GM13976 (cell line): ENCODE data around the gene SERINC1.

ENCODE experiments used
- DNase-seq: peaks from one replicate; pipeline ENCODE4 v3.0.0; 2012; ENCODE audit warnings: low spot score
- CTCF ChIP-seq: IDR thresholded peaks from 2 replicates; pipeline ENCODE4 v1.5.1; 2012; ENCODE audit warnings: borderline replicate concordance, mild to moderate bottlenecking; ENCODE audit not compliant: insufficient read depth; ENCODE audit errors: extremely low read depth, missing control alignments, control extremely low read depth
- in situ Hi-C: fragments of 300-500 bp; cut with MboI; formaldehyde crosslinking; loops from one replicate; pipeline ENCODE4 v1.12.0; 2022; ENCODE audit warnings: low sequenced_read_pairs, mixed read lengths, inconsistent platforms; ENCODE audit not compliant: unreplicated experiment

The SERINC1 gene

GRCh38 chr6:122407712-122408111, 63.9 kb downstream of the SERINC1 start:
- DNase-seq, result no peak
- no peak for TF ChIP-seq CTCF
- in situ Hi-C loops, result no loop called here

DNA sequence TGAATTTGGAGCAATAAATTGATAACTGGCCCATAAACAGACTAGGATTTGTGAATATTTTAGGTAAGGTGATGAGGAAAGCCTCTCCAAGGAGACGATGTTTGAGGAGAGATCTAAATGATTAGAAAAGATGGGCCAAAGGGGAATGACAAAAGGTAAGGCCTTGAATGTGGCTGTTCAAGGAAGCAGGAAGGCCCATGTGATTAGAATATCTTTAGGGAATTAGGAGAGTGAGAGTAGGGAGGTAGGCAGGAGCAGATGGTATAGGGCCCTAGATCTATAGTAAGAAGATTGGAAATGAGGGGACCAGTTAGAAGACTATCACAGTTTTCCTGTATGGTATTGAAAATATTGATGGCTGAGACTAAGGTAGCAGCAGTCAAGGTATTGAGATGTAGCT, 65.4 kb downstream of the SERINC1 start:
- no peak for DNase-seq
- in situ Hi-C loops, result no loop called here
- TF ChIP-seq CTCF, result no peak

DNA sequence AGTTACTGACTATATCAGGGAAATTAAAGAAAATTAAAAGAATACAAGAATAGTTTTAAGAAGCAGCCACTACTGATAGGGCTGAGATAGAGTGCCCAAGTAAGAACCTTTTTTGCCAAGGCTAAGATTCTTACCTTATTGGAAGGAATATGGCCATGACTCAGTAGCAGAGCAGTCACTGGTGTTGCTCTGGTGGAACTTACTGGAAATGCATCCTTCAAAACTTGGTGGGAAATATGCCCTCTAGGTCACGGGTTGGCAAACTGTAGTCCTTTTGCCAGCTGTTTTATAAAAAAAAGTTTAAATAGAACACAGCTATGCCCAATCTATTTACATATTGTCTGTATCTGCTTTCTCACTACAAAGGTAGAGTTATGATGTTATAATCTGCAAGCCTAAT, 66.2 kb downstream of the SERINC1 start:
- DNase-seq, result no peak
- no peak for TF ChIP-seq CTCF
- in situ Hi-C loops, result no loop called here

GRCh38 chr6:122404444-122404843, 67.2 kb downstream of the SERINC1 start:
- in situ Hi-C loops, result no loop called here
- no peak for TF ChIP-seq CTCF
- DNase-seq, result no peak

DNA sequence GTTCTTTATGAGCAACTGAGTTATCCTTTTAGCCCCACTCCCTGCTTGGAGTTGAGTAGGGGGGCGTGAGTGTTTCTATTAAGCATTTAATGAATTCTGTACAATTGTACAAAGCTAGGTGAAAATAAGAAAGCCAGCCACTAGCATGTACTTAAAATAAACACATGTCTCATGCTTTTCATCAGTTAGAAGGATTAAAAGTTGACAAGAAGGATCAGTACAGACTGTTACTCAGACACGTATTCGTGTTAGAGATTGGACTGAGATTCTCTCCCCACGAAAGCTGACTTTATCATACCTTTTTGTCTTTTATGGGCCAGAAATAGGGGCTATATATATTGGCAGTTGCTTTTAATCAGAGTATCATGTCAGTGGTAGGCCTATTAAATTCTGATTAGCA, 70.5 kb downstream of the SERINC1 start:
- no peak for DNase-seq
- no peak for TF ChIP-seq CTCF
- in situ Hi-C loops, result no loop called here

DNA sequence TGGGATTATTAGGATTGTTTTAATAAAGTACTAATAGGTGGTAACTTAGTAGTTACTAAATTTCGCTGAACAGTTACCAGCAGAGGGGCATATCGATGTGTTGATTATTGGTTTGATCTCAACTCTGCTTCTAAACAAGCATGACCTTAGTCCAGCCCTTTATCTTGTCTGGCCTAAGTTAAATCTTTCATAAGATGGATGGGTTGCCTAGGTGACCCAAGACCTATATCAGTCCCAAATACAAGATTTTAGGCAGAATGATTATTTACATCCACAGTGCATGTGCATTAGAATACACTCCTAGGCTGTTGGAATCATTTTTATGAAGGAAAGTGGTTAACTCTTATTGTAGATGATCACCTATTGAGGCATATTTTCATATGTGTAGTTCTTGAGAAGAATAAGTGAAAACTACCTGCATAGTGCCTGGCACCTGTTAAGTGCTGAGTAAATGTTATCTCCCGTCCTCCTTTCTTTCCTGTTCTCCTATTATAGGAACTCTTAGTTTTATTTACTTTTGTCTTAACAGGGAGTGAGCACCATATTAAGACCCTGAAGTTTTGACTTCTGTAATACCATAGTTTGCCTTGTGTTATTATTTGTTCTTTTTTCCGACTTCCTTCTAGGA, 71.0 kb downstream of the SERINC1 start:
- in situ Hi-C loops, result no loop called here
- no peak for DNase-seq

More for the DNA sequence above, 71.0 kb downstream of the SERINC1 start:
- TF ChIP-seq CTCF, result no peak
